Measurements from ENCODE around the gene LBP. TPM values are rescaled to one million over a fixed set of nuclear protein-coding genes. Genes with fewer than 3 reads are reported as not detected.

The LBP gene
- total and polyA plus RNA-seq, 2 of the 13 experiments (the other 11 are each of a cell fraction or from before 2014, with no cell fraction given) = 0.07 to 0.20 TPM

DNA sequence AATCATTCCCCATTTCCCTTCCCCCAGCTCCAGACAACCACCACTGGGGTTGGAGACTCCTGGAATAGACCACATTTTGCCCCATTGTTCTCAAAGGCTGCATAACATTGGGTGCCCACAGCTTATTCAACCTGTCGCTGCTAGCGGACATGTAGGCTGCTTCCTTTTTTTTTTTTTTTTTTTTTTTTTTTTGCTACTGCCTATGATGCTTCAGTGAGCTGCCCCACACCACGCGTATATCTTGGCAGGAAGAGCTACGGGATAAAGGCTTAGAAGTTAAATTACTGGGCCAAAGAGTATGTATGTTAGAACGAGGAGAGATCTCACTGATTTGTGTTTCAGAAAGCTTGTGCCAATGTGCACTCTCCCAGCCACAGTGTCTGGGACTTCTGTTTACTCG lies 7.0 kb downstream of the LBP start:
- no peak overlapping the region for H3K4me3 ChIP-seq (replicated peaks in 1 of 3; ENCODE audit: insufficient read depth in 1 of 3, low read depth in 2 of 3, low read length in 3 of 3)
- in situ Hi-C loops (cut with HindIII; ENCODE audit: extremely low pct_ligation_motif_present, low pct_unique_long_range_greater_than_20kb) (no loop called here), intact Hi-C loops (cut with micrococcal nuclease; ENCODE audit: unreplicated experiment) (no loop called here)
- FAIRE-seq (no peak), ATAC-seq (no peak), DNase-seq (ENCODE audit: low spot score) (no peak)
- POLR2A ChIA-PET = no interaction called here
- BruUV-seq (replicated peaks) = no TSS peak
- 55% methylated on average over 7 of the region's 7 CpGs for WGBS (ENCODE audit: low lambda C conversion rate)
- no peak overlapping the region for H3K9ac ChIP-seq (ENCODE audit: insufficient read depth, low read depth, low read length)
- no peaks in the 10 kb centered on the region for H3K27me3 ChIP-seq (ENCODE audit: control insufficient read depth in 1 of 2, insufficient read depth in 2 of 2, low read length in 2 of 2)
- H3K36me3 ChIP-seq (replicated peaks in 1 of 2; ENCODE audit: control insufficient read depth in 1 of 2, insufficient read depth in 2 of 2, low read length in 2 of 2) = no peaks in the 10 kb centered on the region
- H3K4me2 ChIP-seq (ENCODE audit: low read depth, low read length) = no peak overlapping the region
- no peak overlapping the region for H3K27ac ChIP-seq (ENCODE audit: extremely low read length, insufficient read depth, low read length)
- peaks cover 13% of the 10 kb centered on the region for H3K4me1 ChIP-seq (ENCODE audit: insufficient read depth, low read length)
- no peaks in the 10 kb centered on the region for H3K9me3 ChIP-seq (ENCODE audit: low read length)
- H4K20me1 ChIP-seq (ENCODE audit: insufficient read depth, low read length) = no peaks in the 10 kb centered on the region
- CTCF ChIA-PET (ENCODE audit: low intra/inter-chr PET ratio, low total read pairs) = no interaction called here
- H3K79me2 ChIP-seq (ENCODE audit: insufficient read depth, low read length) = no peaks in the 10 kb centered on the region
- TF ChIP-seq U2AF2 (IDR thresholded peaks at IDR 0.05; ENCODE audit: low read depth, low read length) = no peak
- no peak for TF ChIP-seq MIXL1 (CRISPR knock-in tag; IDR thresholded peaks at IDR 0.05)
- TF ChIP-seq, protein P1, sequence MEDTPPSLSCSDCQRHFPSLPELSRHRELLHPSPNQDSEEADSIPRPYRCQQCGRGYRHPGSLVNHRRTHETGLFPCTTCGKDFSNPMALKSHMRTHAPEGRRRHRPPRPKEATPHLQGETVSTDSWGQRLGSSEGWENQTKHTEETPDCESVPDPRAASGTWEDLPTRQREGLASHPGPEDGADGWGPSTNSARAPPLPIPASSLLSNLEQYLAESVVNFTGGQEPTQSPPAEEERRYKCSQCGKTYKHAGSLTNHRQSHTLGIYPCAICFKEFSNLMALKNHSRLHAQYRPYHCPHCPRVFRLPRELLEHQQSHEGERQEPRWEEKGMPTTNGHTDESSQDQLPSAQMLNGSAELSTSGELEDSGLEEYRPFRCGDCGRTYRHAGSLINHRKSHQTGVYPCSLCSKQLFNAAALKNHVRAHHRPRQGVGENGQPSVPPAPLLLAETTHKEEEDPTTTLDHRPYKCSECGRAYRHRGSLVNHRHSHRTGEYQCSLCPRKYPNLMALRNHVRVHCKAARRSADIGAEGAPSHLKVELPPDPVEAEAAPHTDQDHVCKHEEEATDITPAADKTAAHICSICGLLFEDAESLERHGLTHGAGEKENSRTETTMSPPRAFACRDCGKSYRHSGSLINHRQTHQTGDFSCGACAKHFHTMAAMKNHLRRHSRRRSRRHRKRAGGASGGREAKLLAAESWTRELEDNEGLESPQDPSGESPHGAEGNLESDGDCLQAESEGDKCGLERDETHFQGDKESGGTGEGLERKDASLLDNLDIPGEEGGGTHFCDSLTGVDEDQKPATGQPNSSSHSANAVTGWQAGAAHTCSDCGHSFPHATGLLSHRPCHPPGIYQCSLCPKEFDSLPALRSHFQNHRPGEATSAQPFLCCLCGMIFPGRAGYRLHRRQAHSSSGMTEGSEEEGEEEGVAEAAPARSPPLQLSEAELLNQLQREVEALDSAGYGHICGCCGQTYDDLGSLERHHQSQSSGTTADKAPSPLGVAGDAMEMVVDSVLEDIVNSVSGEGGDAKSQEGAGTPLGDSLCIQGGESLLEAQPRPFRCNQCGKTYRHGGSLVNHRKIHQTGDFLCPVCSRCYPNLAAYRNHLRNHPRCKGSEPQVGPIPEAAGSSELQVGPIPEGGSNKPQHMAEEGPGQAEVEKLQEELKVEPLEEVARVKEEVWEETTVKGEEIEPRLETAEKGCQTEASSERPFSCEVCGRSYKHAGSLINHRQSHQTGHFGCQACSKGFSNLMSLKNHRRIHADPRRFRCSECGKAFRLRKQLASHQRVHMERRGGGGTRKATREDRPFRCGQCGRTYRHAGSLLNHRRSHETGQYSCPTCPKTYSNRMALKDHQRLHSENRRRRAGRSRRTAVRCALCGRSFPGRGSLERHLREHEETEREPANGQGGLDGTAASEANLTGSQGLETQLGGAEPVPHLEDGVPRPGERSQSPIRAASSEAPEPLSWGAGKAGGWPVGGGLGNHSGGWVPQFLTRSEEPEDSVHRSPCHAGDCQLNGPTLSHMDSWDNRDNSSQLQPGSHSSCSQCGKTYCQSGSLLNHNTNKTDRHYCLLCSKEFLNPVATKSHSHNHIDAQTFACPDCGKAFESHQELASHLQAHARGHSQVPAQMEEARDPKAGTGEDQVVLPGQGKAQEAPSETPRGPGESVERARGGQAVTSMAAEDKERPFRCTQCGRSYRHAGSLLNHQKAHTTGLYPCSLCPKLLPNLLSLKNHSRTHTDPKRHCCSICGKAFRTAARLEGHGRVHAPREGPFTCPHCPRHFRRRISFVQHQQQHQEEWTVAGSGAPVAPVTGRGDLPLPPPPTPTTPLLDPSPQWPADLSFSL (CRISPR knock-in tag; IDR thresholded peaks at IDR 0.05) = no peak
- TF ChIP-seq, protein P2, sequence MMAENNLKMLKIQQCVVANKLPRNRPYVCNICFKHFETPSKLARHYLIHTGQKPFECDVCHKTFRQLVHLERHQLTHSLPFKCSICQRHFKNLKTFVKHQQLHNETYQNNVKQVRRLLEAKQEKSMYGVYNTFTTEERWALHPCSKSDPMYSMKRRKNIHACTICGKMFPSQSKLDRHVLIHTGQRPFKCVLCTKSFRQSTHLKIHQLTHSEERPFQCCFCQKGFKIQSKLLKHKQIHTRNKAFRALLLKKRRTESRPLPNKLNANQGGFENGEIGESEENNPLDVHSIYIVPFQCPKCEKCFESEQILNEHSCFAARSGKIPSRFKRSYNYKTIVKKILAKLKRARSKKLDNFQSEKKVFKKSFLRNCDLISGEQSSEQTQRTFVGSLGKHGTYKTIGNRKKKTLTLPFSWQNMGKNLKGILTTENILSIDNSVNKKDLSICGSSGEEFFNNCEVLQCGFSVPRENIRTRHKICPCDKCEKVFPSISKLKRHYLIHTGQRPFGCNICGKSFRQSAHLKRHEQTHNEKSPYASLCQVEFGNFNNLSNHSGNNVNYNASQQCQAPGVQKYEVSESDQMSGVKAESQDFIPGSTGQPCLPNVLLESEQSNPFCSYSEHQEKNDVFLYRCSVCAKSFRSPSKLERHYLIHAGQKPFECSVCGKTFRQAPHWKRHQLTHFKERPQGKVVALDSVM (CRISPR knock-in tag; IDR thresholded peaks at IDR 0.05) = no peak
- TF ChIP-seq SCMH1 (CRISPR knock-in tag; IDR thresholded peaks at IDR 0.05; ENCODE audit: borderline replicate concordance) = no peak
- no peak for TF ChIP-seq FOXP1 (IDR thresholded peaks at IDR 0.05)
- TF ChIP-seq FOXP1 (CRISPR knock-in tag; IDR thresholded peaks at IDR 0.05) = no peak
- no peak for TF ChIP-seq BRCA1 (CRISPR knock-in tag; IDR thresholded peaks at IDR 0.05)
- TF ChIP-seq GLI4 (CRISPR knock-in tag; IDR thresholded peaks at IDR 0.05; ENCODE audit: borderline replicate concordance) = no peak
- no peak for TF ChIP-seq ZNF782 (CRISPR knock-in tag; IDR thresholded peaks at IDR 0.05; ENCODE audit: borderline replicate concordance)
- no peak for TF ChIP-seq CBX2 (IDR thresholded peaks at IDR 0.05; ENCODE audit: low read depth, low read length)
- no peak for TF ChIP-seq CBX2 (CRISPR knock-in tag; IDR thresholded peaks at IDR 0.05; ENCODE audit: low read depth)
- TF ChIP-seq ZNF20 (CRISPR knock-in tag; IDR thresholded peaks at IDR 0.05) = no peak
- TF ChIP-seq CBX1 (IDR thresholded peaks at IDR 0.05; ENCODE audit: low read depth) = no peak
- no peak for TF ChIP-seq ZNF629 (CRISPR knock-in tag; conservative IDR thresholded peaks at IDR 0.05)
- no peak for TF ChIP-seq FOXC1 (CRISPR knock-in tag; IDR thresholded peaks at IDR 0.05; ENCODE audit: borderline replicate concordance)
- TF ChIP-seq, protein P3, sequence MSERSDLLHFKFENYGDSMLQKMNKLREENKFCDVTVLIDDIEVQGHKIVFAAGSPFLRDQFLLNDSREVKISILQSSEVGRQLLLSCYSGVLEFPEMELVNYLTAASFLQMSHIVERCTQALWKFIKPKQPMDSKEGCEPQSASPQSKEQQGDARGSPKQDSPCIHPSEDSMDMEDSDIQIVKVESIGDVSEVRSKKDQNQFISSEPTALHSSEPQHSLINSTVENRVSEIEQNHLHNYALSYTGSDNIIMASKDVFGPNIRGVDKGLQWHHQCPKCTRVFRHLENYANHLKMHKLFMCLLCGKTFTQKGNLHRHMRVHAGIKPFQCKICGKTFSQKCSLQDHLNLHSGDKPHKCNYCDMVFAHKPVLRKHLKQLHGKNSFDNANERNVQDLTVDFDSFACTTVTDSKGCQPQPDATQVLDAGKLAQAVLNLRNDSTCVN (CRISPR knock-in tag; IDR thresholded peaks at IDR 0.05; ENCODE audit: borderline replicate concordance) = no peak
- TF ChIP-seq ZNF788 (CRISPR knock-in tag; IDR thresholded peaks at IDR 0.05; ENCODE audit: borderline replicate concordance) = no peak
- TF ChIP-seq CBX5 (CRISPR knock-in tag; IDR thresholded peaks at IDR 0.05; ENCODE audit: borderline replicate concordance) = no peak
- H2AFZ ChIP-seq (ENCODE audit: low read length) = no peak overlapping the region
